GM12878 (cell line): Measurements from ENCODE around the gene ATP6V0D1. TPM values are rescaled to one million over a fixed set of nuclear protein-coding genes. Genes with fewer than 3 reads are reported as not detected.

Experiments used
- ATAC-seq: fragments of 200-7000 bp; cut with Tn5 transposase; 3 replicates; pipeline ENCODE4 v1.9.1; 2020; ENCODE audit warnings: mild to moderate bottlenecking, moderate library complexity
- BruUV-seq: library from RNA; stranded (reverse); fragments of 400-500 nt; replicated peaks from 2 replicates; lab custom pipeline; 2021; lab: Mats Ljungman, UMichigan
- CTCF ChIA-PET: fragments of 300-600 bp; sonication (Branson Sonifier 250); formaldehyde crosslinking; extraction: SDS; loops from one replicate; lab custom pipeline; 2021; ENCODE audit warnings: inconsistent platforms; lab: Yijun Ruan, JAX
- POLR2A ChIA-PET: fragments of 350-600 bp; formaldehyde crosslinking; extraction: SDS; loops from one replicate; lab custom pipeline; 2021; ENCODE audit warnings: inconsistent platforms; lab: Charles Lee
- RAD21 ChIA-PET: fragments of 300-600 bp; sonication (Branson Sonifier 250); formaldehyde crosslinking; loops from one replicate; lab custom pipeline; 2023; ENCODE audit warnings: antibody characterized with exemption; ENCODE audit not compliant: unreplicated experiment; lab: Charles Lee
- SMC1A ChIA-PET: fragments of 300-600 bp; sonication (Branson Sonifier 250); formaldehyde crosslinking; loops from one replicate; lab custom pipeline; 2023; ENCODE audit not compliant: unreplicated experiment, uncharacterized antibody; lab: Charles Lee
- DNase-seq: peaks from one replicate; pipeline ENCODE4 v3.0.0-alpha.2; 2011; ENCODE audit warnings: low read depth, low spot score
- FAIRE-seq: peaks from 3 replicates; lab custom pipeline; 2011; peaks lifted over from hg19 to GRCh38; lab: Jason Lieb, UNC
- H2AFZ ChIP-seq: 2 replicates; pipeline ENCODE4 v1.6.0; 2011; ENCODE audit warnings: low read depth, low read length, control low read depth; ENCODE audit not compliant: control insufficient read depth
- H3K27ac ChIP-seq: 2 replicates; pipeline ENCODE4 v1.5.1; 2011; ENCODE audit warnings: control low read depth; ENCODE audit not compliant: control insufficient read depth, insufficient read depth
- H3K27me3 ChIP-seq, 2 experiments: replicated peaks in 1 of 2; 2 replicates each; pipeline versions ENCODE4 v1.6.0 to v1.6.1; 2011; ENCODE audit warnings: low read length in 1 of 2; ENCODE audit not compliant: control insufficient read depth in 2 of 2, insufficient read depth in 2 of 2
- H3K36me3 ChIP-seq, 2 experiments: 2 replicates each; pipeline ENCODE4 v1.5.1; 2011; ENCODE audit warnings: low read length in 1 of 2; ENCODE audit not compliant: control insufficient read depth in 2 of 2, insufficient read depth in 2 of 2
- H3K4me1 ChIP-seq: 2 replicates; pipeline ENCODE4 v1.6.1; 2011; ENCODE audit warnings: mild to moderate bottlenecking, low read length, moderate library complexity, mixed read lengths; ENCODE audit not compliant: control insufficient read depth, insufficient read depth
- H3K4me2 ChIP-seq: 2 replicates; pipeline ENCODE4 v1.6.0; 2011; ENCODE audit warnings: control low read depth; ENCODE audit not compliant: control insufficient read depth, insufficient read depth
- H3K4me3 ChIP-seq: fragments of 200-600 bp; sonication (generic); 2 replicates; pipeline ENCODE4 v1.5.1; 2016
- H3K79me2 ChIP-seq: 2 replicates; pipeline ENCODE4 v1.6.0; 2011; ENCODE audit warnings: low read length; ENCODE audit not compliant: control insufficient read depth, insufficient read depth
- H3K9ac ChIP-seq: 2 replicates; pipeline ENCODE4 v1.8.0; 2011; ENCODE audit warnings: low read length, control low read depth, mixed read lengths; ENCODE audit not compliant: control insufficient read depth, insufficient read depth
- H3K9me3 ChIP-seq: replicated peaks from 3 replicates; pipeline ENCODE4 v1.5.1; 2011; ENCODE audit warnings: mild to moderate bottlenecking, low read length; ENCODE audit not compliant: control insufficient read depth, insufficient read depth
- H4K20me1 ChIP-seq: 2 replicates; pipeline ENCODE4 v1.6.0; 2011; ENCODE audit not compliant: control insufficient read depth, insufficient read depth
- ASH2L ChIP-seq: fragments of 300-600, 200-600 bp; sonication (generic); IDR thresholded peaks from 2 replicates; pipeline ENCODE4 v1.6.1; 2017; ENCODE audit warnings: low read depth, mild to moderate bottlenecking, borderline replicate concordance
- ESRRA ChIP-seq: IDR thresholded peaks from 2 replicates; pipeline ENCODE4 v1.6.1; 2012; ENCODE audit warnings: mild to moderate bottlenecking, low read length, improper control_type of control experiment
- IKZF1 ChIP-seq: fragments of 450-650 bp; conservative IDR thresholded peaks from 2 replicates; pipeline ENCODE4 v1.6.1; 2017; ENCODE audit warnings: antibody characterized with exemption, mild to moderate bottlenecking
- IKZF2 ChIP-seq, 2 experiments: fragments of 450-650 bp; IDR thresholded peaks; 2 replicates each; pipeline ENCODE4 v1.6.1; 2017; ENCODE audit warnings: mild to moderate bottlenecking in 2 of 2, moderate library complexity in 2 of 2
- JUND ChIP-seq: IDR thresholded peaks from 2 replicates; pipeline ENCODE4 v1.6.1; 2012; ENCODE audit warnings: low read depth, mild to moderate bottlenecking, low read length, improper control_type of control experiment, moderate library complexity
- KLF5 ChIP-seq: fragments of 450-650 bp; IDR thresholded peaks from 2 replicates; pipeline ENCODE4 v1.6.1; 2014; ENCODE audit warnings: mild to moderate bottlenecking; ENCODE audit not compliant: partially characterized antibody
- POLR2A ChIP-seq: IDR thresholded peaks from 2 replicates; pipeline ENCODE4 v1.6.1; 2011; ENCODE audit warnings: low read depth, mild to moderate bottlenecking, low read length
- REST ChIP-seq: IDR thresholded peaks from 2 replicates; pipeline ENCODE4 v1.6.1; 2012; ENCODE audit warnings: mild to moderate bottlenecking, low read depth, low read length
- ZBTB4 ChIP-seq: fragments of 450-650 bp; formaldehyde crosslinking; IDR thresholded peaks from 2 replicates; pipeline ENCODE4 v1.4.0; 2022; ENCODE audit warnings: mild to moderate bottlenecking, moderate library complexity
- ZSCAN29 ChIP-seq: fragments of 450-650 bp; IDR thresholded peaks from 2 replicates; pipeline ENCODE4 v1.6.1; 2017; ENCODE audit warnings: mild to moderate bottlenecking, moderate library complexity
- WGBS: methylation state at CpG from one replicate; pipeline ENCODE4 v1.1.6; 2016; ENCODE audit warnings: low lambda C conversion rate; ENCODE audit not compliant: insufficient replicate concordance, insufficient coverage; ENCODE audit errors: missing lambda C conversion rate; 5-methylcytosine and 5-hydroxymethylcytosine counted together
- in situ Hi-C: fragments of 300-500 bp; cut with MboI; formaldehyde crosslinking; loops from 9 replicates; pipeline ENCODE4 v1.14.3; 2018; ENCODE audit warnings: mixed read lengths
- intact Hi-C: fragments of 100-400 bp; cut with micrococcal nuclease; formaldehyde crosslinking; loops from one replicate; pipeline ENCODE4 v1.14.2; 2022; ENCODE audit not compliant: unreplicated experiment
- polyA plus RNA-seq, 11 experiments: library from polyadenylated mRNA; depleted of rRNA in 4 of 11; unstranded in 6 of 11; stranded (reverse) in 5 of 11; fragments of >200 nt; fragmentation: Nextera tagmentation in 4 of 11; fragmentation: Illumina TruSeq in 1 of 11; extraction: Ambion mirVana in 4 of 11; extraction: Trizol in 1 of 11; gene quantifications; 1 replicate in 1 of 11; 2 replicates in 10 of 11; pipeline versions ENCODE4 v1.2.1 to v1.2.3, GENCODE V29; 2011 to 2016; ENCODE audit warnings: inconsistent platforms in 2 of 11, missing spikeins in 2 of 11, low read depth in 1 of 11
- total RNA-seq, 4 experiments: library from RNA; depleted of rRNA in 3 of 4; stranded (reverse); fragments of >200 nt in 3 of 4; fragmentation: Illumina TruSeq in 1 of 4; extraction: Trizol in 1 of 4; gene quantifications; 2 replicates each; pipeline versions ENCODE4 v1.2.1 to v1.2.3, GENCODE V29; 2013 to 2021

Gene ATP6V0D1
- total and polyA plus RNA-seq, 10 of the 15 experiments (the other 5 are each of a cell fraction or from before 2014, with no cell fraction given): 28.1 to 141 (median 70.3) TPM

- Histone ChIP-seq H3K9ac (no peak overlapping the region), H4K20me1 (peaks cover 5% of the 10 kb centered on the region; the same call in 1 of the 2 replicates), H3K79me2 (no peaks in the 10 kb centered on the region), H3K4me3 (no peak overlapping the region), H2AFZ (no peak overlapping the region), H3K4me2 (no peak overlapping the region), H3K4me1 (no peaks in the 10 kb centered on the region), H3K36me3 (peaks cover 10% of the 10 kb centered on the region in 2 experiments; a peak in 3 of 4 replicates), H3K27me3 (no peaks in the 10 kb centered on the region), H3K27ac (no peak overlapping the region), H3K9me3 (no peaks in the 10 kb centered on the region)
- ChIA-PET CTCF (interaction anchor here (1.7 kb wide), 1 partner anchor 27 kb away, joined by 4 read pairs; no protein-coding TSS in a partner anchor), POLR2A (interaction anchor here (0.5 kb wide), 1 partner anchor 196 kb away, joined by 3 read pairs; no protein-coding TSS in a partner anchor), RAD21 (no interaction called here), SMC1A (no interaction called here)
- no TSS peak for BruUV-seq
- no peak for ATAC-seq
- intact Hi-C loops (no loop called here), in situ Hi-C loops (no loop called here)
- no peak for FAIRE-seq
- 90% methylated on average over 6 of the region's 6 CpGs for WGBS
- TF ChIP-seq ESRRA: no peak
- no peak for TF ChIP-seq ZSCAN29
- TF ChIP-seq POLR2A: 0 out of 2 replicates have a peak, but pooled peaks have one; percentile 18
- no peak for TF ChIP-seq ASH2L
- TF ChIP-seq JUND: no peak
- no peak for DNase-seq
Observed at GRCh38 chr16:67454852-67455251, 26.1 kb downstream of the ATP6V0D1 start.

- Histone ChIP-seq H3K4me1 (no peaks in the 10 kb centered on the region), H3K27ac (no peak overlapping the region), H3K9ac (no peak overlapping the region), H2AFZ (no peak overlapping the region), H3K27me3 (no peaks in the 10 kb centered on the region), H3K4me2 (no peak overlapping the region), H3K9me3 (no peaks in the 10 kb centered on the region), H3K4me3 (no peak overlapping the region), H3K36me3 (peaks cover 10 to 12% of the 10 kb centered on the region in 2 experiments; a peak in 3 of 4 replicates), H3K79me2 (no peaks in the 10 kb centered on the region), H4K20me1 (peaks cover 5% of the 10 kb centered on the region; the same call in 1 of the 2 replicates)
- ChIA-PET SMC1A (no interaction called here), POLR2A (no interaction called here), RAD21 (no interaction called here), CTCF (interaction anchor here (0.5 to 1.7 kb wide), 2 partner anchors 26 to 81 kb away, joined by 3 to 4 read pairs; no protein-coding TSS in a partner anchor)
- 89% methylated on average over 5 of the region's 5 CpGs for WGBS
- DNase-seq: no peak
- no peak for FAIRE-seq
- intact Hi-C loops (no loop called here), in situ Hi-C loops (no loop called here)
- no peak for ATAC-seq
- BruUV-seq: no TSS peak
- TF ChIP-seq REST (no peak), IKZF2 (IDR thresholded peaks at IDR 0.05) (no peak), IKZF1 (no peak), ZBTB4 (CRISPR knock-in tag) (no peak), KLF5 (no peak)
Observed at GRCh38 chr16:67454104-67454503, 26.9 kb downstream of the ATP6V0D1 start.
